ENCODE data around the gene RAPGEF4. TPM values are rescaled to one million over a fixed set of nuclear protein-coding genes. Genes with fewer than 3 reads are reported as not detected.

Gene RAPGEF4
- total RNA-seq, 1 experiment from 2014 or later, result not detected

- no TSS peak for BruUV-seq (replicated peaks)
- Histone ChIP-seq H2AFZ (peak overlapping the region; percentile 13; the same call in 1 of the 2 replicates), H4K20me1 (ENCODE audit: insufficient read depth) (no peaks in the 10 kb centered on the region), H3K27me3 (ENCODE audit: insufficient read depth, low read depth) (no peaks in the 10 kb centered on the region), H3K27ac (peak overlapping the region; percentile 90), H3F3A (ENCODE audit: insufficient read depth, low read depth) (peaks cover 33% of the 10 kb centered on the region), H3K4me2 (peak overlapping the region; percentile 59), H3K79me2 (ENCODE audit: low read depth) (no peaks in the 10 kb centered on the region), H3K4me1 (replicated peaks; ENCODE audit: insufficient read depth) (peaks cover 75% of the 10 kb centered on the region), H3K9me3 (ENCODE audit: insufficient read depth, low read depth) (no peaks in the 10 kb centered on the region), H3K4me3 (no peak overlapping the region), H3K36me3 (ENCODE audit: low read depth) (no peaks in the 10 kb centered on the region), H3K9me2 (ENCODE audit: insufficient read depth) (no peaks in the 10 kb centered on the region)
- no peak for DNase-seq
- CTCF ChIA-PET, result interaction anchor here (0.7 to 1.0 kb wide), 2 partner anchors 67 to 76 kb away, joined by 3 to 5 read pairs; no protein-coding TSS in a partner anchor
- intact Hi-C loops (cut with micrococcal nuclease; ENCODE audit: unreplicated experiment), result loop anchor here (2.0 to 5.0 kb wide), 3 partner anchors 15 to 68 kb away; no protein-coding TSS in a partner anchor
- TF ChIP-seq EZH2 (IDR thresholded peaks at IDR 0.05; ENCODE audit: low read depth), result no peak
- no peak for TF ChIP-seq CTCF (conservative IDR thresholded peaks at IDR 0.05)
- POLR2A ChIA-PET (ENCODE audit: unreplicated experiment), result interaction anchor here (0.6 kb wide), 1 partner anchor 49 kb away, joined by 9 read pairs; no protein-coding TSS in a partner anchor
Observed at GRCh38 chr2:172999641-173000386, 264.2 kb downstream of the RAPGEF4 start.

DNA sequence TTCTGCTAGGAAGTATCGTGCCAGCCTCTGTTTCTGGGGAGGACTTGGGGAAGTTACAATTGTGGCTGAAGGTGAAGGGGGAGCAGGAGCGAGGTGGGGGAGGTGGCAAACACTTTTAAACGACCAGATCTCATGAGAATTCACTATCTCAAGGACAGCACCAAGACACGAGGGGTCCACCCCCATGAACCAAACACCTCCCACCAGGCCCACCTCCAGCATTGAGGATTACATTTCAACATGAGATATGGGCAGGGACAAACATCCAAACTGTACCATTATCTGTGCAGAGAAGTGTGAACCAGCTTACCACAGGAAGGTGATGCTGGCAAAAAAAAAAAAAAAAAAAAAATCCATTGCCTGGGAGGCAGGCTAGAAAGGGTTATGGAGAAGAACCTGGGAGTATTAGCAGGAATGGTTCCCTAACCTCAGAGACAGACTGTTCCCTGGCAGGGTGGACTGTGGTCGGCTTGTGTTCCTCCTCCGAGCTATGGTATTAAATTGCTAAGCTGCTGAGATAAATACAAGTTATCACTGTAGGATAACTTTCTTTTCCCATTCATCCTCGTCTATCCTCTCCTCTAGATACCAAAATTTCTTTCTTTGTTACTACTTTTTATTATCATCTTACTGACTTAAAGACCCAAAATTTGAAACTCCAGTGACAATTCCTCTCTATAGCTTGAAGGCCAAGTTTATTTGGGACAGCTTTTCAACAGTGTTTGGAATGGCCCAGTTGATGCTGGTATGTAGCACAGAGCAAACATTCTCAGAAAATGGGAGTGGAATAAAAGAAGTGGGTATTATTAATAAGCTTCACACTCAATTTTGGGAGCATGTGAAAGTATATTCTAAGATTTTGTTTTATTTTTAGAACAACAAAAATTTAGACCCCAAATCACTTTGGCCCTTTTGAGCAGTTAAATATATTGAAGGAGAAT is 266.3 kb downstream of the RAPGEF4 start:
- Histone ChIP-seq H3K27me3 (ENCODE audit: insufficient read depth, low read depth) (no peaks in the 10 kb centered on the region), H3K36me3 (ENCODE audit: low read depth) (no peaks in the 10 kb centered on the region), H3K4me3 (no peak overlapping the region), H3K9me3 (ENCODE audit: insufficient read depth, low read depth) (no peaks in the 10 kb centered on the region), H3K79me2 (ENCODE audit: low read depth) (no peaks in the 10 kb centered on the region), H2AFZ (no peak overlapping the region), H3K4me2 (no peak overlapping the region), H4K20me1 (ENCODE audit: insufficient read depth) (no peaks in the 10 kb centered on the region), H3K4me1 (replicated peaks; ENCODE audit: insufficient read depth) (peaks cover 59% of the 10 kb centered on the region), H3F3A (ENCODE audit: insufficient read depth, low read depth) (peaks cover 26% of the 10 kb centered on the region), H3K9me2 (ENCODE audit: insufficient read depth) (no peaks in the 10 kb centered on the region), H3K27ac (no peak overlapping the region)
- CTCF ChIA-PET, result interaction anchor here (0.5 to 1.1 kb wide), 4 partner anchors 12 to 1545 kb away, joined by 3 to 10 read pairs (median 4); no protein-coding TSS in a partner anchor
- BruUV-seq (replicated peaks), result no TSS peak
- intact Hi-C loops (cut with micrococcal nuclease; ENCODE audit: unreplicated experiment), result no loop called here
- TF ChIP-seq EZH2 (IDR thresholded peaks at IDR 0.05; ENCODE audit: low read depth) (no peak), CTCF (conservative IDR thresholded peaks at IDR 0.05) (no peak)
- POLR2A ChIA-PET (ENCODE audit: unreplicated experiment), result no interaction called here
- no peak for DNase-seq
